SK-N-SH (cell line): ENCODE results near the gene TBXAS1. TPM values are rescaled to one million over a fixed set of nuclear protein-coding genes. Genes with fewer than 3 reads are reported as not detected.

ENCODE experiments used
- CTCF ChIA-PET: fragments of 300-600, 350-600 bp; formaldehyde crosslinking; extraction: SDS; loops from one replicate; lab custom pipeline; 2021; lab: Yijun Ruan, JAX
- POLR2A ChIA-PET: fragments of 350-600 bp; sonication (Branson Sonifier 250); formaldehyde crosslinking; extraction: SDS; loops from one replicate; lab custom pipeline; 2020; ENCODE audit warnings: antibody characterized with exemption, inconsistent platforms; lab: Yijun Ruan, JAX
- DNase-seq: peaks from one replicate; pipeline ENCODE4 v3.0.0; 2012
- H2AFZ ChIP-seq: fragments of 200-600 bp; sonication (generic); 2 replicates; pipeline ENCODE4 v1.8.1; 2016; ENCODE audit warnings: antibody characterized with exemption, mild to moderate bottlenecking, low read depth
- H3F3A ChIP-seq: fragments of 200-600 bp; sonication (generic); replicated peaks from 2 replicates; pipeline ENCODE3; 2016; ENCODE audit warnings: antibody characterized with exemption, mild to moderate bottlenecking; ENCODE audit not compliant: insufficient read depth
- H3K27ac ChIP-seq, 2 experiments: fragments of 200-500 bp in 1 of 2; fragments of 200-600 bp in 1 of 2; sonication (Bioruptor generic) in 1 of 2; sonication (generic), shearing (Covaris generic) in 1 of 2; 2 replicates each; pipeline versions ENCODE4 v1.5.1 to v1.6.1; 2014 to 2016; ENCODE audit warnings: low read depth in 2 of 2, inconsistent platforms in 1 of 2, low read length in 1 of 2, mild to moderate bottlenecking in 1 of 2, mixed read lengths in 1 of 2
- H3K27me3 ChIP-seq: fragments of 200-600 bp; sonication (generic), shearing (Covaris generic); 2 replicates; pipeline ENCODE4 v1.6.1; 2016; ENCODE audit warnings: mixed run types; ENCODE audit not compliant: insufficient read depth
- H3K36me3 ChIP-seq, 2 experiments: fragments of 200-500 bp in 1 of 2; fragments of 200-600 bp in 1 of 2; sonication (Bioruptor generic) in 1 of 2; sonication (generic) in 1 of 2; replicated peaks in 1 of 2; 2 replicates each; pipeline versions ENCODE3 to v1.5.1; 2014 to 2016; ENCODE audit warnings: low read length in 1 of 2, mild to moderate bottlenecking in 1 of 2; ENCODE audit not compliant: insufficient read depth in 2 of 2, control insufficient read depth in 1 of 2
- H3K4me1 ChIP-seq, 2 experiments: fragments of 200-500 bp in 1 of 2; fragments of 200-600 bp in 1 of 2; sonication (Bioruptor generic) in 1 of 2; sonication (generic), shearing (Covaris generic) in 1 of 2; 2 replicates each; pipeline versions ENCODE4 v1.5.1 to v1.6.1; 2014 to 2016; ENCODE audit warnings: low read depth in 1 of 2, low read length in 1 of 2, mixed run types in 1 of 2; ENCODE audit not compliant: insufficient read depth in 2 of 2, control insufficient read depth in 1 of 2
- H3K4me2 ChIP-seq: fragments of 200-600 bp; sonication (generic), shearing (Covaris generic); 2 replicates; pipeline ENCODE4 v1.6.1; 2017; ENCODE audit warnings: mixed run types
- H3K4me3 ChIP-seq, 2 experiments: fragments of 200-500 bp in 1 of 2; fragments of 200-600 bp in 1 of 2; sonication (Bioruptor generic) in 1 of 2; sonication (generic), shearing (Covaris generic) in 1 of 2; 2 replicates each; pipeline versions ENCODE4 v1.5.1 to v1.8.1; 2014 to 2016; ENCODE audit warnings: low read depth in 2 of 2, inconsistent platforms in 1 of 2, low read length in 1 of 2, mild to moderate bottlenecking in 1 of 2, mixed read lengths in 1 of 2, moderate library complexity in 1 of 2
- H3K79me2 ChIP-seq: fragments of 200-600 bp; sonication (generic); 2 replicates; pipeline ENCODE4 v1.8.1; 2017; ENCODE audit warnings: mild to moderate bottlenecking; ENCODE audit not compliant: insufficient read depth
- H3K9ac ChIP-seq: fragments of 200-600 bp; sonication (generic); 2 replicates; pipeline ENCODE4 v1.6.1; 2017; ENCODE audit warnings: mixed run types
- H3K9me2 ChIP-seq: fragments of 200-600 bp; sonication (generic); 2 replicates; pipeline ENCODE4 v1.6.1; 2017; ENCODE audit warnings: mixed run types
- H3K9me3 ChIP-seq: fragments of 200-600 bp; sonication (generic); 2 replicates; pipeline ENCODE4 v1.6.1; 2017; ENCODE audit warnings: mixed run types, mild to moderate bottlenecking, moderate library complexity
- H4K20me1 ChIP-seq: fragments of 200-600 bp; sonication (generic); 2 replicates; pipeline ENCODE4 v1.6.1; 2017; ENCODE audit warnings: mild to moderate bottlenecking, mixed run types; ENCODE audit not compliant: insufficient read depth
- CHD2 ChIP-seq: fragments of 150-350 bp; IDR thresholded peaks from 2 replicates; pipeline ENCODE4 v1.6.1; 2018; ENCODE audit warnings: low read length; ENCODE audit not compliant: partially characterized antibody
- ELF1 ChIP-seq: IDR thresholded peaks from 2 replicates; pipeline ENCODE4 v1.4.0; 2012
- EP300 ChIP-seq, 2 experiments: IDR thresholded peaks; 2 replicates each; pipeline versions ENCODE4 v1.4.0 to v1.6.1; 2012; ENCODE audit warnings: borderline replicate concordance in 1 of 2, low read depth in 1 of 2, low read length in 1 of 2
- FOSL2 ChIP-seq: IDR thresholded peaks from 2 replicates; pipeline ENCODE4 v1.4.0; 2012; ENCODE audit warnings: low read depth, mild to moderate bottlenecking, moderate library complexity, borderline replicate concordance
- FOXJ3 ChIP-seq: sonication (generic); formaldehyde crosslinking; IDR thresholded peaks from 2 replicates; pipeline ENCODE4 v1.5.1; 2020; ENCODE audit warnings: mild to moderate bottlenecking, missing genetic modification reagents
- GABPA ChIP-seq: IDR thresholded peaks from 2 replicates; pipeline ENCODE4 v1.4.0; 2012; ENCODE audit warnings: low read depth, mild to moderate bottlenecking
- GATA2 ChIP-seq: sonication (generic); formaldehyde crosslinking; IDR thresholded peaks from 2 replicates; pipeline ENCODE4 v1.5.0; 2020; ENCODE audit warnings: mild to moderate bottlenecking, missing genetic modification reagents
- JUND ChIP-seq: IDR thresholded peaks from 2 replicates; pipeline ENCODE4 v1.4.0; 2012
- MXI1 ChIP-seq: IDR thresholded peaks from 2 replicates; pipeline ENCODE4 v1.6.1; 2012; ENCODE audit warnings: mild to moderate bottlenecking, low read depth, low read length, improper control_type of control experiment
- NFIC ChIP-seq: IDR thresholded peaks from 2 replicates; pipeline ENCODE4 v1.4.0; 2012; ENCODE audit warnings: borderline replicate concordance
- NRF1 ChIP-seq: IDR thresholded peaks from 2 replicates; pipeline ENCODE4 v1.6.1; 2012; ENCODE audit warnings: low read depth, mild to moderate bottlenecking, low read length
- POLR2AphosphoS5 ChIP-seq: IDR thresholded peaks from 2 replicates; pipeline ENCODE4 v1.6.1; 2012; ENCODE audit warnings: low read depth, low read length
- RAD21 ChIP-seq: IDR thresholded peaks from 2 replicates; pipeline ENCODE4 v1.6.1; 2012; ENCODE audit warnings: mild to moderate bottlenecking, low read length
- RCOR1 ChIP-seq: fragments of 150-350 bp; IDR thresholded peaks from 2 replicates; pipeline ENCODE4 v1.6.1; 2017; ENCODE audit warnings: antibody characterized with exemption, low read length
- RXRA ChIP-seq: IDR thresholded peaks from 2 replicates; pipeline ENCODE4 v1.4.0; 2012; ENCODE audit warnings: low read depth, mild to moderate bottlenecking, borderline replicate concordance
- SIN3A ChIP-seq: IDR thresholded peaks from 2 replicates; pipeline ENCODE4 v1.6.1; 2012; ENCODE audit warnings: low read depth, mild to moderate bottlenecking, low read length, moderate library complexity, borderline replicate concordance
- SMC3 ChIP-seq: IDR thresholded peaks from 2 replicates; pipeline ENCODE4 v1.6.1; 2012; ENCODE audit warnings: low read depth, low read length, improper control_type of control experiment
- TAF1 ChIP-seq: IDR thresholded peaks from 2 replicates; pipeline ENCODE4 v1.6.1; 2012; ENCODE audit warnings: low read depth, mild to moderate bottlenecking, low read length, moderate library complexity, borderline replicate concordance
- TCF12 ChIP-seq: IDR thresholded peaks from 2 replicates; pipeline ENCODE4 v1.4.0; 2012
- whole genome bisulfite sequencing: methylation state at CpG from one replicate; pipeline ENCODE4 v1.1.6; 2017; ENCODE audit warnings: low lambda C conversion rate; 5-methylcytosine and 5-hydroxymethylcytosine counted together
- polyA plus RNA-seq, 3 experiments: library from polyadenylated mRNA; depleted of rRNA; stranded (reverse); fragments of >200 nt; gene quantifications; 2 replicates each; pipeline ENCODE4 v1.2.3, GENCODE V29; 2012
- TF ChIP-seq, protein P1 (sequence below): IDR thresholded peaks from 2 replicates; pipeline ENCODE4 v1.6.1; 2012; ENCODE audit warnings: mild to moderate bottlenecking, low read depth, low read length, moderate library complexity
- TF ChIP-seq, protein P2 (sequence below): IDR thresholded peaks from 2 replicates; pipeline ENCODE4 v1.4.0; 2012; ENCODE audit warnings: low read depth, borderline replicate concordance
- TF ChIP-seq, protein P3 (sequence below): fragments of 150-350 bp; IDR thresholded peaks from 2 replicates; pipeline ENCODE4 v1.6.1; 2016; ENCODE audit warnings: mild to moderate bottlenecking, low read depth, low read length

Gene TBXAS1
- polyA plus RNA-seq, 1 of the 3 experiments (the other 2 are of a cell fraction), result 4.4 TPM

DNA sequence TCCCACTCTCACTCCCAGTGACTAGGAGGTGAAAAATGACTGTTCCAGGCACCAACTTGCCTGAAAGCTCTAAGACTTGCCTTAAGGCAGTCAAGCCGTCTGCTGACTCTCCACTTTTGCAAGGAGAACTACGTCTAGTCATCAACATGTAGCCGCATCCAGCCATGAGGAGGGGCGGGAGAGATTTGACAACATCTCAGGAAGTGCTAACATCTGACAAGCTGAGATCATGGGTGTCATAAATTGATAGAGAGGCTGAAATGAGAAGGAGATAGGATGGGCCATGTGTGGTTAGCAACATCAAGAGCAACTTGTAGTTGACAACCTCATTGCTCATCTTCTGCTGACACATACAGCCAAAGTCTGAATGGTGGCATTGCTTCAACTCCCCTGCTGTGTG, 9.0 kb upstream of the TBXAS1 start:
- no peak overlapping the region for H3K4me2 ChIP-seq
- 73% methylated on average over 4 of the region's 4 CpGs for WGBS
- H3K9me3 ChIP-seq, result no peaks in the 10 kb centered on the region
- no peak for DNase-seq
- no peaks in the 10 kb centered on the region for H3K79me2 ChIP-seq
- H3F3A ChIP-seq, result no peaks in the 10 kb centered on the region
- ChIA-PET POLR2A (no interaction called here), CTCF (no interaction called here)
- H3K27ac ChIP-seq, result no peak overlapping the region
- TF ChIP-seq ELF1 (no peak), EP300 (IDR thresholded peaks at IDR 0.05; ENCODE audit: borderline replicate concordance in 1 of 2, low read depth in 1 of 2, low read length in 1 of 2) (no peak), SMC3 (no peak), MXI1 (no peak), CHD2 (no peak), RAD21 (no peak), FOXJ3 (no peak), RCOR1 (no peak), RXRA (no peak), NRF1 (no peak), FOSL2 (no peak), NFIC (no peak)
- TF ChIP-seq, protein P1, sequence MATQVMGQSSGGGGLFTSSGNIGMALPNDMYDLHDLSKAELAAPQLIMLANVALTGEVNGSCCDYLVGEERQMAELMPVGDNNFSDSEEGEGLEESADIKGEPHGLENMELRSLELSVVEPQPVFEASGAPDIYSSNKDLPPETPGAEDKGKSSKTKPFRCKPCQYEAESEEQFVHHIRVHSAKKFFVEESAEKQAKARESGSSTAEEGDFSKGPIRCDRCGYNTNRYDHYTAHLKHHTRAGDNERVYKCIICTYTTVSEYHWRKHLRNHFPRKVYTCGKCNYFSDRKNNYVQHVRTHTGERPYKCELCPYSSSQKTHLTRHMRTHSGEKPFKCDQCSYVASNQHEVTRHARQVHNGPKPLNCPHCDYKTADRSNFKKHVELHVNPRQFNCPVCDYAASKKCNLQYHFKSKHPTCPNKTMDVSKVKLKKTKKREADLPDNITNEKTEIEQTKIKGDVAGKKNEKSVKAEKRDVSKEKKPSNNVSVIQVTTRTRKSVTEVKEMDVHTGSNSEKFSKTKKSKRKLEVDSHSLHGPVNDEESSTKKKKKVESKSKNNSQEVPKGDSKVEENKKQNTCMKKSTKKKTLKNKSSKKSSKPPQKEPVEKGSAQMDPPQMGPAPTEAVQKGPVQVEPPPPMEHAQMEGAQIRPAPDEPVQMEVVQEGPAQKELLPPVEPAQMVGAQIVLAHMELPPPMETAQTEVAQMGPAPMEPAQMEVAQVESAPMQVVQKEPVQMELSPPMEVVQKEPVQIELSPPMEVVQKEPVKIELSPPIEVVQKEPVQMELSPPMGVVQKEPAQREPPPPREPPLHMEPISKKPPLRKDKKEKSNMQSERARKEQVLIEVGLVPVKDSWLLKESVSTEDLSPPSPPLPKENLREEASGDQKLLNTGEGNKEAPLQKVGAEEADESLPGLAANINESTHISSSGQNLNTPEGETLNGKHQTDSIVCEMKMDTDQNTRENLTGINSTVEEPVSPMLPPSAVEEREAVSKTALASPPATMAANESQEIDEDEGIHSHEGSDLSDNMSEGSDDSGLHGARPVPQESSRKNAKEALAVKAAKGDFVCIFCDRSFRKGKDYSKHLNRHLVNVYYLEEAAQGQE, result no peak
- no peaks in the 10 kb centered on the region for H3K9me2 ChIP-seq
- no peaks in the 10 kb centered on the region for H3K36me3 ChIP-seq
- peaks cover 26% of the 10 kb centered on the region; the same call in 1 of the 2 replicates for H3K27me3 ChIP-seq
- H3K4me3 ChIP-seq, result no peak overlapping the region
- peaks cover 0 to 2% of the 10 kb centered on the region in 2 experiments; a peak in 1 of 4 replicates for H3K4me1 ChIP-seq
- no peak overlapping the region for H2AFZ ChIP-seq
- H4K20me1 ChIP-seq, result no peaks in the 10 kb centered on the region
- no peak overlapping the region for H3K9ac ChIP-seq

DNA sequence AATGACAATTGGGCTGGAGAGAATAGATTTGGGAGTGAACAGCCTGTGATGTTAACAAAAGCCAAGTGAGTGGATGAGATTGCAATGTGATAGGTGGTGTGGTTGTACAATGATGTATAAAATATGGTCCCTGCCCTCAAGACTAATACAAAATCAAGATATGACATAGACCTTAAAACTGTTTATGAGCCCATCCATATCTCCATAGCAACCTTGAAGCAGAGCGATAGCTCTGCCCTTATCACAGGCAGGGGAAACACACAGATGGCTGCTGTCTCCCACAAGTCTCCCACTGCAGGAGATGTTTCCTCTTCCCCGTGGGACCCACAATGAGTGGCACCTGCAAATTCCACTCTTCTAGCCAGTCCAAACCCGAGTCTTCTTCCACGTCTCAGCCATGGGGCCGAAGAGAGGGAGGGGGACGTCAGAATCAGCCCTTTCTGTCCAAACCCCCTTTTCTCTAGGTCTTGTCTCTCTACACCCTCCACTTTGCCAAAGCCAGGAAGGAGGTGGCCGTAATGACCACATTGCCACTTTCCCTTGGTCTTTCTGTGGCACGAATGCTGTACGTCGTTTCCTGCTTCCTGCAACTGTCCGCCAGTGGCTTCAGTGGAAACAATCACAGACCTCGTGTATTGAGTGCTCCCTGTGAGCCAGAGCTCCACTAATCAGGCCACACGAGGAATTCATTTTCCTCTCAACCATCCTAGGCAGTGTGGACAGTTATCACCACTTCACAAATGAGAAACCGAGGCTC, 7.5 kb upstream of the TBXAS1 start:
- ChIA-PET POLR2A (no interaction called here), CTCF (interaction anchor here (0.7 to 2.5 kb wide), 2 partner anchors 11 to 17 kb away, joined by 3 to 7 read pairs; no protein-coding TSS in a partner anchor)
- H3K9me3 ChIP-seq, result no peaks in the 10 kb centered on the region
- no peaks in the 10 kb centered on the region for H3K9me2 ChIP-seq
- H3K4me2 ChIP-seq, result no peak overlapping the region
- H3K27ac ChIP-seq, result no peak overlapping the region
- no peak overlapping the region for H2AFZ ChIP-seq
- WGBS, result 55% methylated on average over 14 of the region's 14 CpGs
- H3K4me3 ChIP-seq, result no peak overlapping the region
- no peaks in the 10 kb centered on the region for H3F3A ChIP-seq
- peak; percentile 32 for DNase-seq
- peaks cover 2 to 7% of the 10 kb centered on the region in 2 experiments; a peak in 1 of 4 replicates for H3K4me1 ChIP-seq
- peaks cover 26% of the 10 kb centered on the region; the same call in 1 of the 2 replicates for H3K27me3 ChIP-seq
- H3K9ac ChIP-seq, result no peak overlapping the region
- H4K20me1 ChIP-seq, result no peaks in the 10 kb centered on the region
- no peaks in the 10 kb centered on the region for H3K79me2 ChIP-seq
- no peaks in the 10 kb centered on the region for H3K36me3 ChIP-seq
- TF ChIP-seq FOSL2 (no peak), EP300 (IDR thresholded peaks at IDR 0.05; ENCODE audit: borderline replicate concordance in 1 of 2, low read depth in 1 of 2, low read length in 1 of 2) (no peak), SIN3A (no peak), POLR2AphosphoS5 (no peak), GABPA (no peak), TAF1 (no peak), RXRA (no peak), TCF12 (no peak), GATA2 (CRISPR knock-in tag) (no peak), MXI1 (no peak), JUND (no peak)
- TF ChIP-seq, protein P2, sequence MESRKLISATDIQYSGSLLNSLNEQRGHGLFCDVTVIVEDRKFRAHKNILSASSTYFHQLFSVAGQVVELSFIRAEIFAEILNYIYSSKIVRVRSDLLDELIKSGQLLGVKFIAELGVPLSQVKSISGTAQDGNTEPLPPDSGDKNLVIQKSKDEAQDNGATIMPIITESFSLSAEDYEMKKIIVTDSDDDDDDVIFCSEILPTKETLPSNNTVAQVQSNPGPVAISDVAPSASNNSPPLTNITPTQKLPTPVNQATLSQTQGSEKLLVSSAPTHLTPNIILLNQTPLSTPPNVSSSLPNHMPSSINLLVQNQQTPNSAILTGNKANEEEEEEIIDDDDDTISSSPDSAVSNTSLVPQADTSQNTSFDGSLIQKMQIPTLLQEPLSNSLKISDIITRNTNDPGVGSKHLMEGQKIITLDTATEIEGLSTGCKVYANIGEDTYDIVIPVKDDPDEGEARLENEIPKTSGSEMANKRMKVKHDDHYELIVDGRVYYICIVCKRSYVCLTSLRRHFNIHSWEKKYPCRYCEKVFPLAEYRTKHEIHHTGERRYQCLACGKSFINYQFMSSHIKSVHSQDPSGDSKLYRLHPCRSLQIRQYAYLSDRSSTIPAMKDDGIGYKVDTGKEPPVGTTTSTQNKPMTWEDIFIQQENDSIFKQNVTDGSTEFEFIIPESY, result no peak
- TF ChIP-seq, protein P3, sequence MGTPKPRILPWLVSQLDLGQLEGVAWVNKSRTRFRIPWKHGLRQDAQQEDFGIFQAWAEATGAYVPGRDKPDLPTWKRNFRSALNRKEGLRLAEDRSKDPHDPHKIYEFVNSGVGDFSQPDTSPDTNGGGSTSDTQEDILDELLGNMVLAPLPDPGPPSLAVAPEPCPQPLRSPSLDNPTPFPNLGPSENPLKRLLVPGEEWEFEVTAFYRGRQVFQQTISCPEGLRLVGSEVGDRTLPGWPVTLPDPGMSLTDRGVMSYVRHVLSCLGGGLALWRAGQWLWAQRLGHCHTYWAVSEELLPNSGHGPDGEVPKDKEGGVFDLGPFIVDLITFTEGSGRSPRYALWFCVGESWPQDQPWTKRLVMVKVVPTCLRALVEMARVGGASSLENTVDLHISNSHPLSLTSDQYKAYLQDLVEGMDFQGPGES, result no peak
